Measurements from ENCODE around the gene AK8. TPM values are rescaled to one million over a fixed set of nuclear protein-coding genes. Genes with fewer than 3 reads are reported as not detected.

The AK8 gene
- total RNA-seq, 1 donor from 2014 or later, result 2.0 TPM

GRCh38 chr9:132708769-132709430, 169.2 kb downstream of the AK8 start:
- H3K27me3 ChIP-seq (ENCODE audit: control insufficient read depth, insufficient read depth, low read length), result no peaks in the 10 kb centered on the region
- H3K36me3 ChIP-seq (ENCODE audit: control insufficient read depth, insufficient read depth, low read length), result no peaks in the 10 kb centered on the region
- no peak for TF ChIP-seq CTCF (IDR thresholded peaks at IDR 0.05; ENCODE audit: insufficient read depth, low read length, poor library complexity, severe bottlenecking)
- no peak overlapping the region for H3K4me3 ChIP-seq (ENCODE audit: low read depth, low read length)
- no peak for DNase-seq (ENCODE audit: low read depth)

- DNase-seq (ENCODE audit: low read depth), result no peak
- H3K36me3 ChIP-seq (ENCODE audit: control insufficient read depth, insufficient read depth, low read length), result no peaks in the 10 kb centered on the region
- H3K27me3 ChIP-seq (ENCODE audit: control insufficient read depth, insufficient read depth, low read length), result no peaks in the 10 kb centered on the region
- no peak for TF ChIP-seq CTCF (IDR thresholded peaks at IDR 0.05; ENCODE audit: insufficient read depth, low read length, poor library complexity, severe bottlenecking)
- H3K4me3 ChIP-seq (ENCODE audit: low read depth, low read length), result no peak overlapping the region
These were observed 169.8 kb downstream of the AK8 start for GRCh38 chr9:132708239-132708638.

- H3K4me3 ChIP-seq (ENCODE audit: low read depth, low read length), result no peak overlapping the region
- TF ChIP-seq CTCF (IDR thresholded peaks at IDR 0.05; ENCODE audit: insufficient read depth, low read length, poor library complexity, severe bottlenecking), result no peak
- no peaks in the 10 kb centered on the region for H3K27me3 ChIP-seq (ENCODE audit: control insufficient read depth, insufficient read depth, low read length)
- no peaks in the 10 kb centered on the region for H3K36me3 ChIP-seq (ENCODE audit: control insufficient read depth, insufficient read depth, low read length)
- DNase-seq (ENCODE audit: low read depth), result no peak
These were observed 174.7 kb downstream of the AK8 start for GRCh38 chr9:132703336-132703735.

- Histone ChIP-seq H3K27me3 (ENCODE audit: control insufficient read depth, insufficient read depth, low read length) (no peaks in the 10 kb centered on the region), H3K4me3 (ENCODE audit: low read depth, low read length) (no peak overlapping the region), H3K36me3 (ENCODE audit: control insufficient read depth, insufficient read depth, low read length) (no peaks in the 10 kb centered on the region)
- TF ChIP-seq CTCF (IDR thresholded peaks at IDR 0.05; ENCODE audit: insufficient read depth, low read length, poor library complexity, severe bottlenecking), result no peak
- no peak for DNase-seq (ENCODE audit: low read depth)
These were observed 175.8 kb downstream of the AK8 start for GRCh38 chr9:132702254-132702653.

GRCh38 chr9:132699956-132700355, 178.1 kb downstream of the AK8 start:
- Histone ChIP-seq H3K4me3 (ENCODE audit: low read depth, low read length) (no peak overlapping the region), H3K36me3 (ENCODE audit: control insufficient read depth, insufficient read depth, low read length) (no peaks in the 10 kb centered on the region)
- TF ChIP-seq CTCF (IDR thresholded peaks at IDR 0.05; ENCODE audit: insufficient read depth, low read length, poor library complexity, severe bottlenecking), result no peak

GRCh38 chr9:132698989-132699388, 179.1 kb downstream of the AK8 start:
- Histone ChIP-seq H3K4me3 (ENCODE audit: low read depth, low read length) (no peak overlapping the region), H3K36me3 (ENCODE audit: control insufficient read depth, insufficient read depth, low read length) (no peaks in the 10 kb centered on the region), H3K27me3 (ENCODE audit: control insufficient read depth, insufficient read depth, low read length) (no peaks in the 10 kb centered on the region)
- TF ChIP-seq CTCF (IDR thresholded peaks at IDR 0.05; ENCODE audit: insufficient read depth, low read length, poor library complexity, severe bottlenecking), result no peak
- no peak for DNase-seq (ENCODE audit: low read depth)

More at GRCh38 chr9:132699956-132700355, 178.1 kb downstream of the AK8 start:
- no peaks in the 10 kb centered on the region for H3K27me3 ChIP-seq (ENCODE audit: control insufficient read depth, insufficient read depth, low read length)
- DNase-seq (ENCODE audit: low read depth), result no peak

Data from kidney epithelial cell (primary cell).